DND-41 (cell line): ENCODE measurements around the gene CYP39A1.

ENCODE experiments used
- ATAC-seq: fragments of 200-7000 bp; cut with Tn5 transposase; 3 replicates; pipeline ENCODE4 v1.9.1; 2021; ENCODE audit warnings: low read depth; ENCODE audit not compliant: insufficient read depth
- DNase-seq: peaks from one replicate; pipeline ENCODE4 v3.0.0-alpha.2; 2020
- H2AFZ ChIP-seq: 2 replicates; pipeline ENCODE4 v1.6.0; 2012; ENCODE audit warnings: low read depth, low read length
- H3K27ac ChIP-seq: 2 replicates; pipeline ENCODE4 v1.5.1; 2012; ENCODE audit warnings: low read length, inconsistent platforms
- H3K27me3 ChIP-seq: fragments of 200-600 bp; sonication (generic); 2 replicates; pipeline ENCODE4 v1.6.0; 2012; ENCODE audit warnings: low read length, mild to moderate bottlenecking, inconsistent platforms; ENCODE audit not compliant: insufficient read depth, poor library complexity
- H3K36me3 ChIP-seq: 2 replicates; pipeline ENCODE4 v1.5.1; 2012; ENCODE audit warnings: low read length, inconsistent platforms; ENCODE audit not compliant: insufficient read depth
- H3K4me1 ChIP-seq: 2 replicates; pipeline ENCODE4 v1.5.1; 2012; ENCODE audit warnings: mild to moderate bottlenecking, low read length; ENCODE audit not compliant: insufficient read depth
- H3K4me2 ChIP-seq: 2 replicates; pipeline ENCODE4 v1.6.0; 2012; ENCODE audit warnings: mild to moderate bottlenecking, moderate library complexity, low read length, inconsistent platforms; ENCODE audit not compliant: insufficient read depth
- H3K4me3 ChIP-seq, 2 experiments: fragments of 200-600 bp in 1 of 2; shearing (Covaris generic) in 1 of 2; 2 replicates each; pipeline ENCODE4 v1.5.1; 2012 to 2016; ENCODE audit warnings: inconsistent platforms in 2 of 2, low read length in 2 of 2, mild to moderate bottlenecking in 2 of 2, low read depth in 1 of 2, moderate library complexity in 1 of 2
- H3K79me2 ChIP-seq: 2 replicates; pipeline ENCODE4 v1.6.0; 2012; ENCODE audit warnings: low read length, inconsistent platforms; ENCODE audit not compliant: insufficient read depth
- H3K9ac ChIP-seq: 2 replicates; pipeline ENCODE4 v1.6.0; 2012; ENCODE audit warnings: low read depth, mild to moderate bottlenecking, inconsistent platforms, low read length, moderate library complexity
- H3K9me3 ChIP-seq: 2 replicates; pipeline ENCODE4 v1.5.1; 2012; ENCODE audit warnings: low read length, moderate library complexity, mild to moderate bottlenecking, inconsistent platforms; ENCODE audit not compliant: insufficient read depth, severe bottlenecking
- H4K20me1 ChIP-seq: 2 replicates; pipeline ENCODE4 v1.6.0; 2012; ENCODE audit warnings: low read length; ENCODE audit not compliant: insufficient read depth
- CTCF ChIP-seq: IDR thresholded peaks from 2 replicates; pipeline ENCODE4 v1.5.1; 2012; ENCODE audit warnings: borderline replicate concordance, low read length, moderate library complexity, mild to moderate bottlenecking; ENCODE audit not compliant: poor library complexity, severe bottlenecking; ENCODE audit errors: extremely low read depth
- EZH2 ChIP-seq: IDR thresholded peaks from 3 replicates; pipeline ENCODE4 v1.6.1; 2012; ENCODE audit warnings: borderline replicate concordance, low read depth, mild to moderate bottlenecking, moderate library complexity, low read length, inconsistent platforms; ENCODE audit not compliant: severe bottlenecking

Gene CYP39A1

GRCh38 chr6:46581459-46582177, 71.0 kb downstream of the CYP39A1 start:
- TF ChIP-seq EZH2 (no peak), CTCF (no peak)
- Histone ChIP-seq H3K4me3 (no peak overlapping the region), H3K27ac (no peak overlapping the region), H3K36me3 (no peaks in the 10 kb centered on the region), H3K27me3 (peaks cover 3% of the 10 kb centered on the region), H3K79me2 (no peaks in the 10 kb centered on the region), H3K4me2 (no peak overlapping the region), H4K20me1 (no peaks in the 10 kb centered on the region), H2AFZ (no peak overlapping the region), H3K9ac (no peak overlapping the region), H3K4me1 (no peaks in the 10 kb centered on the region), H3K9me3 (no peaks in the 10 kb centered on the region)
- no peak for ATAC-seq
- DNase-seq, result no peak

- Histone ChIP-seq H3K4me3 (no peak overlapping the region), H3K79me2 (no peaks in the 10 kb centered on the region), H3K9ac (no peak overlapping the region), H3K36me3 (no peaks in the 10 kb centered on the region), H3K27ac (no peak overlapping the region), H3K4me2 (no peak overlapping the region), H4K20me1 (no peaks in the 10 kb centered on the region), H3K4me1 (no peaks in the 10 kb centered on the region), H3K9me3 (no peaks in the 10 kb centered on the region), H3K27me3 (no peaks in the 10 kb centered on the region), H2AFZ (no peak overlapping the region)
- DNase-seq (no peak), ATAC-seq (no peak)
- TF ChIP-seq CTCF (no peak), EZH2 (no peak)
Measured at GRCh38 chr6:46575530-46575929, 77.1 kb downstream of the CYP39A1 start.

- H3K79me2 ChIP-seq, result no peaks in the 10 kb centered on the region
- H3K4me1 ChIP-seq, result no peaks in the 10 kb centered on the region
- H4K20me1 ChIP-seq, result no peaks in the 10 kb centered on the region
- DNase-seq (no peak), ATAC-seq (peak; percentile 29; the same call in 2 of the 3 replicates)
- no peak overlapping the region for H2AFZ ChIP-seq
- H3K36me3 ChIP-seq, result no peaks in the 10 kb centered on the region
- H3K9ac ChIP-seq, result no peak overlapping the region
- TF ChIP-seq EZH2 (no peak), CTCF (no peak)
- no peak overlapping the region for H3K4me2 ChIP-seq
- no peaks in the 10 kb centered on the region for H3K27me3 ChIP-seq
- H3K4me3 ChIP-seq, result no peak overlapping the region
- H3K27ac ChIP-seq, result no peak overlapping the region
- no peaks in the 10 kb centered on the region for H3K9me3 ChIP-seq
Measured at GRCh38 chr6:46573140-46573539, 79.5 kb downstream of the CYP39A1 start.

- DNase-seq (no peak), ATAC-seq (no peak)
- Histone ChIP-seq H3K4me2 (no peak overlapping the region), H3K36me3 (no peaks in the 10 kb centered on the region), H3K4me3 (no peak overlapping the region), H3K27me3 (no peaks in the 10 kb centered on the region), H3K4me1 (no peaks in the 10 kb centered on the region), H2AFZ (no peak overlapping the region), H3K27ac (no peak overlapping the region), H4K20me1 (no peaks in the 10 kb centered on the region), H3K9ac (no peak overlapping the region), H3K9me3 (no peaks in the 10 kb centered on the region), H3K79me2 (no peaks in the 10 kb centered on the region)
- TF ChIP-seq EZH2 (no peak), CTCF (no peak)
Measured at GRCh38 chr6:46565531-46565930, 87.1 kb downstream of the CYP39A1 start.
